ENCODE results near the gene SERPINE3. TPM values are rescaled to one million over a fixed set of nuclear protein-coding genes. Genes with fewer than 3 reads are reported as not detected.
A peak's percentile ranks its signal among the peaks of the same experiment; 100 is the strongest.

SERPINE3 gene
- total RNA-seq (2021) (not detected in 2 replicates), Bru-seq, nascent RNA (percentile 8 among the genes with signal in this experiment), BruChase-seq, experiment 1, labeled RNA remaining after a 2-hour chase (percentile 9 among the genes with signal in this experiment), BruChase-seq, experiment 2, labeled RNA remaining after a 6-hour chase (percentile 3 among the genes with signal in this experiment)
- long read RNA-seq, partial matches to known transcripts = 0 of 2 reads
- long read RNA-seq, other reads (novel, unspliced or antisense) = 2 of 2 reads

- intact Hi-C loops (cut with micrococcal nuclease; ENCODE audit: unreplicated experiment) = no loop called here
- no peak for TF ChIP-seq EZH2 (IDR thresholded peaks at IDR 0.05; ENCODE audit: borderline replicate concordance, low read depth, low read length, poor library complexity, severe bottlenecking)
- TF ChIP-seq CTCF (conservative IDR thresholded peaks at IDR 0.05; ENCODE audit: low read depth, low read length) = no peak
- no peaks in the 10 kb centered on the region for H3K36me3 ChIP-seq (ENCODE audit: insufficient read depth, low read length, poor library complexity, severe bottlenecking)
- CTCF ChIA-PET = no interaction called here
- H3K4me3 ChIP-seq (ENCODE audit: low read depth, low read length, poor library complexity, severe bottlenecking) = no peak within 1 kb of the TSS
- H3K4me1 ChIP-seq (ENCODE audit: insufficient read depth, low read length, poor library complexity, severe bottlenecking) = no peaks in the 10 kb centered on the region
- no TSS peak for BruUV-seq (replicated peaks)
- H3K27ac ChIP-seq (ENCODE audit: low read depth, low read length, poor library complexity, severe bottlenecking) = no peak within 1 kb of the TSS
- POLR2A ChIA-PET (ENCODE audit: low non-redundant PET) = no interaction called here
- no peak for DNase-seq (ENCODE audit: low spot score)
- H3K9me3 ChIP-seq (ENCODE audit: low read depth, low read length, poor library complexity, severe bottlenecking) = no peaks in the 10 kb centered on the region
- H3K27me3 ChIP-seq (replicated peaks; ENCODE audit: insufficient read depth, low read depth, low read length, poor library complexity) = no peaks in the 10 kb centered on the region
Observed at GRCh38 chr13:51339354-51339753, at the start of gene SERPINE3. Gene SERPINE3, plus strand, starts transcription at chr13:51339691. Its CDS starts 1,401 bp downstream, at chr13:51341092.

- Histone ChIP-seq H3K4me3 (ENCODE audit: low read depth, low read length, poor library complexity, severe bottlenecking) (no peak overlapping the region), H3K36me3 (ENCODE audit: insufficient read depth, low read length, poor library complexity, severe bottlenecking) (no peaks in the 10 kb centered on the region), H3K27ac (ENCODE audit: low read depth, low read length, poor library complexity, severe bottlenecking) (no peak overlapping the region), H3K9me3 (ENCODE audit: low read depth, low read length, poor library complexity, severe bottlenecking) (no peaks in the 10 kb centered on the region), H3K4me1 (ENCODE audit: insufficient read depth, low read length, poor library complexity, severe bottlenecking) (no peaks in the 10 kb centered on the region), H3K27me3 (replicated peaks; ENCODE audit: insufficient read depth, low read depth, low read length, poor library complexity) (no peaks in the 10 kb centered on the region)
- intact Hi-C loops (cut with micrococcal nuclease; ENCODE audit: unreplicated experiment) = no loop called here
- no peak for DNase-seq (ENCODE audit: low spot score)
- no TSS peak for BruUV-seq (replicated peaks)
- ChIA-PET CTCF (no interaction called here), POLR2A (ENCODE audit: low non-redundant PET) (no interaction called here)
- TF ChIP-seq EZH2 (IDR thresholded peaks at IDR 0.05; ENCODE audit: borderline replicate concordance, low read depth, low read length, poor library complexity, severe bottlenecking) (no peak), CTCF (conservative IDR thresholded peaks at IDR 0.05; ENCODE audit: low read depth, low read length) (no peak)
Observed at GRCh38 chr13:51291341-51291740, 48.1 kb upstream of the SERPINE3 start.

- Histone ChIP-seq H3K27ac (ENCODE audit: low read depth, low read length, poor library complexity, severe bottlenecking) (no peak overlapping the region), H3K27me3 (replicated peaks; ENCODE audit: insufficient read depth, low read depth, low read length, poor library complexity) (no peaks in the 10 kb centered on the region), H3K36me3 (ENCODE audit: insufficient read depth, low read length, poor library complexity, severe bottlenecking) (no peaks in the 10 kb centered on the region), H3K4me1 (ENCODE audit: insufficient read depth, low read length, poor library complexity, severe bottlenecking) (no peaks in the 10 kb centered on the region), H3K4me3 (ENCODE audit: low read depth, low read length, poor library complexity, severe bottlenecking) (no peak overlapping the region), H3K9me3 (ENCODE audit: low read depth, low read length, poor library complexity, severe bottlenecking) (no peaks in the 10 kb centered on the region)
- intact Hi-C loops (cut with micrococcal nuclease; ENCODE audit: unreplicated experiment) = no loop called here
- DNase-seq (ENCODE audit: low spot score) = no peak
- TF ChIP-seq EZH2 (IDR thresholded peaks at IDR 0.05; ENCODE audit: borderline replicate concordance, low read depth, low read length, poor library complexity, severe bottlenecking) (no peak), CTCF (conservative IDR thresholded peaks at IDR 0.05; ENCODE audit: low read depth, low read length) (no peak)
- POLR2A ChIA-PET (ENCODE audit: low non-redundant PET) = no interaction called here
- CTCF ChIA-PET = no interaction called here
- no TSS peak for BruUV-seq (replicated peaks)
Observed at GRCh38 chr13:51292000-51292565, 47.4 kb upstream of the SERPINE3 start.
